T-helper 17 cell (primary cell): ENCODE results near the gene FOXG1. TPM values are rescaled to one million over a fixed set of nuclear protein-coding genes. Genes with fewer than 3 reads are reported as not detected.

Source experiments
- ATAC-seq: fragments of 150-1000 bp; cut with Tn5 transposase; 2 replicates; pipeline ENCODE4 v1.10.0; 2021; ENCODE audit warnings: mild to moderate bottlenecking, moderate library complexity
- DNase-seq, 3 donors: peaks; one replicate each; pipeline versions ENCODE4 v3.0.0 to v3.0.0-alpha.2; 2020 to 2021
- H3K9me3 ChIP-seq: one replicate; pipeline ENCODE4 v1.7.0; 2013; ENCODE audit warnings: low read length, mild to moderate bottlenecking; ENCODE audit not compliant: control insufficient read depth, poor library complexity, severe bottlenecking
- H3K27ac Mint-ChIP-seq: one replicate; pipeline ENCODE4 v1.8.0; 2022; ENCODE audit warnings: mild to moderate bottlenecking, moderate library complexity, mixed read lengths
- H3K27me3 Mint-ChIP-seq: one replicate; pipeline ENCODE4 v1.8.0; 2022; ENCODE audit warnings: mixed read lengths
- H3K36me3 Mint-ChIP-seq: one replicate; pipeline ENCODE4 v1.8.0; 2022; ENCODE audit warnings: low read depth, mixed read lengths
- H3K4me1 Mint-ChIP-seq: one replicate; pipeline ENCODE4 v1.8.0; 2022; ENCODE audit warnings: mild to moderate bottlenecking, mixed read lengths
- H3K4me3 Mint-ChIP-seq: one replicate; pipeline ENCODE4 v1.8.0; 2022; ENCODE audit warnings: mild to moderate bottlenecking, moderate library complexity, mixed read lengths
- total RNA-seq, 4 donors: library from RNA in 2 of 4; stranded (reverse) in 2 of 4; gene quantifications; one replicate each; pipeline ENCODE4 v1.2.3 and lab custom pipeline; 2022 to 2026

FOXG1 gene
- total RNA-seq, 2 donors from 2014 or later: not detected

GRCh38 chr14:28807518-28807917, 40.9 kb downstream of the FOXG1 start:
- H3K27me3 Mint-ChIP-seq: no peaks in the 10 kb centered on the region
- no peaks in the 10 kb centered on the region for H3K9me3 ChIP-seq
- DNase-seq (no peak), ATAC-seq (no peak)
- no peak overlapping the region for H3K4me3 Mint-ChIP-seq
- H3K27ac Mint-ChIP-seq: no peak overlapping the region
- no peaks in the 10 kb centered on the region for H3K4me1 Mint-ChIP-seq
- H3K36me3 Mint-ChIP-seq: no peaks in the 10 kb centered on the region

- Mint-ChIP-seq H3K4me3 (no peak overlapping the region), H3K36me3 (no peaks in the 10 kb centered on the region), H3K4me1 (no peaks in the 10 kb centered on the region), H3K27me3 (no peaks in the 10 kb centered on the region), H3K27ac (no peak overlapping the region)
- no peaks in the 10 kb centered on the region for H3K9me3 ChIP-seq
- ATAC-seq: no peak
- DNase-seq: no peak
Observed at GRCh38 chr14:28813810-28814209, 47.2 kb downstream of the FOXG1 start.
